HG03175 (cell line): ENCODE measurements around the gene CABLES1.
"Not testable (repeated sequence)": the region's sequence is repeated elsewhere in the genome, so short reads cannot be mapped to it uniquely, and the experiment has no call there.

ENCODE experiments used
- ATAC-seq: cut with Tn5 transposase; IDR thresholded peaks from one replicate; pipeline ENCODE4 v1.9.1; 2021; ENCODE audit warnings: mild to moderate bottlenecking, moderate library complexity; ENCODE audit not compliant: unreplicated experiment

Gene CABLES1, protein sequence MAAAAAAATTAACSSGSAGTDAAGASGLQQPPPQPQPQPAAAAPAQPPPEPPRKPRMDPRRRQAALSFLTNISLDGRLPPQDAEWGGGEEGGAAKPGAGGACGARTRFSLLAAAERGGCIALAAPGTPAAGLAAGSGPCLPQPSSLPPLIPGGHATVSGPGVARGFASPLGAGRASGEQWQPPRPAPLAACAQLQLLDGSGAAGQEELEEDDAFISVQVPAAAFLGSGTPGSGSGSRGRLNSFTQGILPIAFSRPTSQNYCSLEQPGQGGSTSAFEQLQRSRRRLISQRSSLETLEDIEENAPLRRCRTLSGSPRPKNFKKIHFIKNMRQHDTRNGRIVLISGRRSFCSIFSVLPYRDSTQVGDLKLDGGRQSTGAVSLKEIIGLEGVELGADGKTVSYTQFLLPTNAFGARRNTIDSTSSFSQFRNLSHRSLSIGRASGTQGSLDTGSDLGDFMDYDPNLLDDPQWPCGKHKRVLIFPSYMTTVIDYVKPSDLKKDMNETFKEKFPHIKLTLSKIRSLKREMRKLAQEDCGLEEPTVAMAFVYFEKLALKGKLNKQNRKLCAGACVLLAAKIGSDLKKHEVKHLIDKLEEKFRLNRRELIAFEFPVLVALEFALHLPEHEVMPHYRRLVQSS

DNA sequence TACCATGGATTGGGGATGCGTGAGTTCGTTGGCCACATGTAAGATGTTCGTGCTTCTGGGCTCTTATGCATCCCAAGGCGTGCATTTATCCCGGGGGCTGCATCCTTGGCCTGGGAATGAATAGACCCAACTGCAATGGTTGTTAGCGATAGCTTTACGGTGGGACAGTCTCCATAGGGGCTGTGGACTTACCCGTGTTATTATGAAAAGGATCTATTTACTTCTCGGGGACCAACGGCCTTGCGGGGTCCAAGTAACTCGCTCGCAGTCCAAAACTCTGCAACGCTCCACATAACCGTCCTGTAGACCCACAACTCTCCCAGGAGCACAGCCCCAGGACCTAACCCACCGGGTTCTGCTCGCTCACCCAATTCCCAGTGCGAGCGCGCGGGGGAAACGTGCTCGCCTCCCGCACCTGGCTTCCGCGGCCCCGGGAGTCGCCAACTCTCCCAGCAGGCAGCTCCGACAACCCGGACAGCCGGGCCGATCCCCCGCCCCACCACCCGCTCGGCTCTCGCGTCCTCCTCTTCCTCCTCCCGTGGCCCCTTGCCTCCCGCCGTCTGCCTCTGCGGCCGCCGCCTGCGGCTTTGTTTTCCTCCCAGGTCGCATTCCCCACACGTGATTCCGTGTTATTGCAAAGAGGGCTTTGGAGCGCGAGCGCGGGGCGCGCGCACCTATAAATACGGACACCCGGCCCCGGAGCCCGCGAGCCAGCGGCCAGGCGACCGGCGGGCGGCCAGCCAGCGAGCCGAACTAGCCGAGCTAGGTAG is at the start of gene CABLES1:
Gene CABLES1 (plus strand): TSS at position 706 of the 770 bp plus-strand sequence. CDS start 278 bp downstream, outside the sequence.
- peak; percentile 26 for ATAC-seq

DNA sequence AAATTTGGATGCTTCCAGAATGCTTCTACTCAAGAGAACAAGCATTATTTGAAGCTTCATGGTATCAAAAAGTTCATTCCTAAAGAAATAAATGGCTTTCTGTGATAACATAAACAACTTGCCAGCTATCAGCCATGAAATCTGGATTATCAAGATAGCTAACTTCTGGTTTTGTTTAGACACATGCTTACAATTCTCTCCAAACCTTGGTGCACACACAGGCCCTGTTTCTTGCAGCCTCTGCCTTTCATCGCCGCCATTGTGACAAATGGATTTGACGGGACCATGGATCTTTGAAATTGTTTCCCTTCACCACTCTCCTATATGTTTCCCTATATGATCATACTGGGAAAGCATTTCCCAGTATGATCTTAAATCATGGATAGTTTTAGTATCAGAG is 47.9 kb upstream of the CABLES1 start:
- ATAC-seq = no peak

DNA sequence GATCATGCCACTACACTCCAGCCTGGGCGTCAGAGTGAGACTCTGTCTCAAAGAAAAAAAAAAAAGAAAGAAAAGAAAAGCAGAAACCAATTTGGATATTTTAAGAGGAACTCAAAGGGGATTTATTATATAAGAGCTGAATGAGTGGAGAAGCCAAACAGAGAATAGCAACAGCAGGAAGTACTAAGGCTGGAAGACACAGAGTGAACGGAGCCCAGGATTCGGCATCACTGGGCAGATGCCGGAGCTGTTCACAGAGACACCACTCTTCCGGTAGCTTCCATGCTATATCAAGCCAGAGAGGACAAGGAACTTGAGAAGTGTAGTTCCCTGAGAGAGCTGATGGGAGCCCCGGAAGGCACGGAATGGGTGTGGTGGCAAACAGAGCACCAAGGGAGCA is 47.0 kb upstream of the CABLES1 start:
- no peak for ATAC-seq

DNA sequence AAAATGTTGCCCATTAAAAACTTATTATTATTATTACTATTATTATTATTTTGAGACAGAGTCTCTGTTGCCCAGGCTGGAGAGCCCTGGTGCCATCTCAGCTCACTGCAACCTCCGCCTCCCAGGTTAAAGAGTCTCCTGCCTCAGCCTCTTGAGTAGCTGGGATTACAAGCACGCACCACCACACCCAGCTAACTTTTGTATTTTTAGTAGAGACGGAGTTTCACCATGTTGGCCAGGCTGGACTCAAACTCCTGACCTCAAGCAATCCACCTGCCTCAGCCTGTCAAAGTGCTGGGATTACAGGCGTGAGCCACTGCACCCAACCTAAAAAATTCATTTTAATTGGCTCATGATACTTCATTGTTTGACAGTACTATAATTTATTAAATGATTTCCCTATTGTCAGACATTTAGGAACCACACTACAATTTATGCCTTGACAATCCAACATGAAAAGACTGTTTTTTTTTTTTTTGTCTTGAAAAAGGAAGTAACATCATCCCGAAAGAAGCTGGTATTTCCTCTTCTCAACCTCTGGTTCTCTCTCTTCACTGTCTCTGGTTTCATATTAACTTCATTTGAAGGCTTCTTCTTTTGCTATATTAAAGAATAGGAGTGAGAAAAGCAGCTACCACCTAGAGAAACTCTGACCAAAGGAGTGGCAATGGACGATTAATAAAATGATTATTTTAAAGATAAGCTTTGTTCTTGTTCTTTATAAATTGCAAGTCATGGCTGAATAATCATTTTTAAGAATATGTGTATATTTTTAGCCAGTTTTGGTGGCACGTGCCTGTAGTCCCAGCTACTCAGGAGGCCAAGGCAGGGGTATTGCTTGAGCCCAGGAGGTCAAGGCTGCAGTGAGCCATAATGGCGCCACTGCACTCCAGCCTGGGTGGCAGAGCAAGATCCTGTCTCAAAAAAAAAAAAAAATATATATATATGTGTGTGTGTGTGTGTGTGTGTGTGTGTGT is 44.0 kb upstream of the CABLES1 start:
- peak; percentile 81 for ATAC-seq

DNA sequence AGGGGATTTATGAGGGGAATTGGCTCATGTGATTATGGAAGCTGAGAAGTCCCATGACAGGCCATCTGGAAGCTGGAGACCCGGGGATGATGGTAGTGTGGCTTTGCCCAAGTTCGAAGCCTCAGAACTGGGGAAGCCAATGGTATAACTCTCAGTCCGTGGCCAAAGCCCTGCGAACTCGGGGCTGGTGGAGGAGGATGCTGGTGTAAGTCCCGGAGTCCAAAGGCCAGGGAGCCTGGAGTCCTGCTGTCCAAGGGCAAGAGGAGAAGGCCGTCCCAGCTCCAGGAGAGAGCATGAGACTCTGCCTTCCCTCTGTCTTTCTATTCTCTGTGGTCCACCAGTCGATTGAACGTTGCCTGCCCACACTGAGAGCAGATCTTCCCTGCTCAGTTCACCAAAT is 43.2 kb upstream of the CABLES1 start:
- ATAC-seq = no peak

DNA sequence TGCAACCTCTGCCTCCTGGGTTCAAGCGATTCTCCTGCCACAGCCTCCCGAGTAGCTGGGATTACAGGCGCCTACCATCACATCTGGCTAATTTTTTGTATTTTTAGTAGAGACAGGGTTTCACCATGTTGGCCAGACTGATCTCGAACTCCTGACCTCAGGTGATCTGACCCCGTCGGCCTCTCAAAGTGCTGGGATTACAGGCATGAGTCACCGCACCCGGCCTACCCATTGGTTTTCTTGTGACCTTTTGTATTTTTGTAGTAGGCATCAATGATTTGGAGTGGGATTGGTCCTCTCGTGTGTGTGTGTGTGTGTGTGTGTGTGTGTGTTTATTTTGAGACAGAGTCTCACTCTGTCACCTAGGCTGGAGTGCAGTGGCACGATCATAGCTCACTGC is 42.2 kb upstream of the CABLES1 start:
- ATAC-seq = not testable (repeated sequence)

DNA sequence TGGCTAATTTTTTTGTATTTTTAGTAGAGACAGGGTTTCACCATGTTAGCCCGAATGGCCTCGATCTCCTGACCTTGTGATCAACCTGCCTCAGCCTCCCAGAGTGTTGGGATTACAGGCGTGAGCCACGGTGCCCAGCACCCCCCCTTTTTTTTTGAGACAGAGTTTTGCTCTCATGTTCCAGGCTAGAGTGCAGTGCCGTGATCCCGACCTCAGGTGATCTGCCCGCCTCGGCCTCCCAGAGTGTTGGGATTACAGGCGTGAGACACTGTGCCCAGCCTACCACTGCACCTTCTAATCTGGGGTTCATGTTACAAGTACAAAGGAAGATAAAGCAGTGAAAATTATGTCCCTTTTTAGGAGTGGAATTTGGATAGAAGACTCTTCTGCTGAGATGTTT is 41.5 kb upstream of the CABLES1 start:
- no peak for ATAC-seq

DNA sequence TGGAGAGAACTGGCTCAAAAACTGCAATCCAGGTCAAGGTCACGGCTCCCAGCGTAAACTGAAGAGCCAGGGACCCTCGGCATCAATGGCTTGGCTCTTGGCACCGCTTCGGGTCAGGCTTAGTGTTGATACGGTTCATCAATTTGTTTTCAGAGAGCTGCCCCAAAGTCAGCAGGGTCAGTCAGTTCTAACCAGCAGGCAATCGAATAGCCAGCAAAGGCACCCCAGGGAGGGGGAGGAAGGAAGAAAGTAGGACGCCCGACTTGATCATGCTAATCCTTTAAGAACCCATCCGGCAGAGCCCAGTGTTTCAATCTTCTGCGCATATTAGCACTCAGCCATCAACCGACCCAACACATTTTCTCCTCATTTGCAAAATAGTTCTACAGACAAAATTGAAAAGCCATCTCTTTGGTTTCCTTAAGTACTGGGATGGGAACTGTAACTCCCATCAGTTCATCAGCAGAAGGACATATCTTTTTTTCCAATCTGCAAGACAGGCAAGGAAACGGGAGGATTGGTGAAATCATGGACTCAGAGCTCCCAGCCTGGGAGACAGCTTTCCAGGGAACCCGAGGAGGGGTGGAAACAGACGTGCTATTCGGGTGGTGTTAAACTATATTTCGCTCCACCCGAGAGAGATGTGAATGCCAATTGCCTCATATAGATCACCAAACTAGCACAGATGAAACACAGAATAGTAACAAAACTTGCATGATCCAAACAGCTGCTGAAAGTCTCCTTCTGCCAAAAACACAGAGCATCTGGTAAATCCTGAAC is 40.7 kb upstream of the CABLES1 start:
- ATAC-seq = no peak

DNA sequence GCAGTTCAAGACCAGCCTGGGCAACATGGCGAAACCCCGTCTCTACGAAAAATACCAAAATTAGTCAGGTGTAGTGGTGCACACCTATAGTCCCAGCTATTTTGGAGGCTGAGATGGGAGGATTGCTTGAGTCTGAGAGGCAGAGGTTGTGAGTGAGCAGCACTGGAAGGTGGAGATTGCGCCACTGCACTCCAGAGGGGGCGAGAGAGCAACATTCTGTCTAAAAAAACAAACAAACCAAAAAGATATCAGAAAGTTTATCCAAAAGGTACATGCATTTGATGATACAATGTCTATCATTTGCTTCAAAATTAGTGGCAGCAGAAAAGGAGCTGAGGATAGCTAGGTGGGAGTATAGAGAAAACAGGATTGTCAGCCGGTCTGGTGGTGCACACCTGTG is 39.8 kb upstream of the CABLES1 start:
- no peak for ATAC-seq

DNA sequence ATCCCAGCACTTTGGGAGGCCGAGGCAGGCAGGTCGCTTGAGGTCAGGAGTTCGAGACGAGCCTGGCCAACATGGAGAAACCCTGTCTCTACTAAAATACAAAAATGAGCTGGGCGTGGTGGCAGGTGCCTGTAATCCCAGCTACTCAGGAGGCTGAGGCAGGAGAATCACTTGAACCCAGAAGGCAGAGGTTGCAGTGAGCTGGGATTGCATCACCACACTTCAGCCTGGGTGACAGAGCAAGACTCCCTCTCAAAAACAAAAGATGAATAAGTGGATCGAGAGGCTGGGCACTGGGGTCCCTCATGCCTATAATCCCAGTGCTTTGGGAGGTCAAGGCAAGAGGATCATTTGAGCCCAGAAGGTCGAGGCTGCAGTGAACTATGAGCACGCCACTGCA is 38.3 kb upstream of the CABLES1 start:
- not testable (repeated sequence) for ATAC-seq

DNA sequence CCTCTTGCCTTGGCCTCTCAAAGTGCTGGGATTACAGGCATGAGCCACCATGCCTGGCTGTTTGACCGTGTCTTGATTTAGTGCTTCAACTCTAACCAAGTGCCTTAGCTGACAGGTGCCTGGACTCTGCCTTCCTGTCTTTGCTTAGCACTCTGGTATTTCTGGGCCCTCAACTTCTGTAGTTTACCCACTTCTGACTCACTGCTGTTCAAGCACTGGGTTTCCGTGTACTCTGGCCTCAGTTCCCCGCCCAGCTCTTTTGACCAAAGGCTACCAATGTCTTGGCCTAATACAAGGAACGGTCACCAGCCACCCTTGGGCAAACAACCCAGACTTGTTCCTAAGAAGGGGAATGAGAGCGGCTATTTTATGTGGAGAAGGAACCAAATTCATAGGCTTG is 35.7 kb upstream of the CABLES1 start:
- no peak for ATAC-seq

DNA sequence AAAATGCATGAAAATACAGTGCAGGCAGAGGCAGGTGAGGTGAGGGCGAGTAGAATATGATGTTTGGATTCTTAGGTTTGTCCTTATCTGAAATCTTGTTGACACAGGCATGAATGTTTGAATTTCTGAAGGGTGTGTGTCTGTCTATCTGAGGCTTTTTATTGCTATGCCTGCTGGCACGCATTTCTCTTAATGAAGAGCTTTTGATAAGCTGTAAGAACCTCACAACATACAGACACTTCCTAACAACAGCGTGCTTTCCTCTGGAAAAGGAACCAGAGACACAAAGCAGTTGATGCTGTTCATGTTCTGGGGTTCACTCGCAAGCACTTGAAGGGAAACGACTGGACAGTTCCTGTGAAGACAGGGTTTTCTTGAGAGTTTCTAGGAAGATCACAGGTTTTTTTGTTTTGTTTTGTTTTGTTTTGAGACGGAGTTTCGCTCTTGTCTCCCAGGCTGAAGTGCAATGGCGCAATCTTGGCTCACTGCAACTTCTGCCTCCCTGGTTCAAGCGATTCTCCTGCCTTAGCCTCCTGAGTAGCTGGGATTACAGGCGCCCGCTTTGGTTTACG is 33.3 kb upstream of the CABLES1 start:
- no peak for ATAC-seq

DNA sequence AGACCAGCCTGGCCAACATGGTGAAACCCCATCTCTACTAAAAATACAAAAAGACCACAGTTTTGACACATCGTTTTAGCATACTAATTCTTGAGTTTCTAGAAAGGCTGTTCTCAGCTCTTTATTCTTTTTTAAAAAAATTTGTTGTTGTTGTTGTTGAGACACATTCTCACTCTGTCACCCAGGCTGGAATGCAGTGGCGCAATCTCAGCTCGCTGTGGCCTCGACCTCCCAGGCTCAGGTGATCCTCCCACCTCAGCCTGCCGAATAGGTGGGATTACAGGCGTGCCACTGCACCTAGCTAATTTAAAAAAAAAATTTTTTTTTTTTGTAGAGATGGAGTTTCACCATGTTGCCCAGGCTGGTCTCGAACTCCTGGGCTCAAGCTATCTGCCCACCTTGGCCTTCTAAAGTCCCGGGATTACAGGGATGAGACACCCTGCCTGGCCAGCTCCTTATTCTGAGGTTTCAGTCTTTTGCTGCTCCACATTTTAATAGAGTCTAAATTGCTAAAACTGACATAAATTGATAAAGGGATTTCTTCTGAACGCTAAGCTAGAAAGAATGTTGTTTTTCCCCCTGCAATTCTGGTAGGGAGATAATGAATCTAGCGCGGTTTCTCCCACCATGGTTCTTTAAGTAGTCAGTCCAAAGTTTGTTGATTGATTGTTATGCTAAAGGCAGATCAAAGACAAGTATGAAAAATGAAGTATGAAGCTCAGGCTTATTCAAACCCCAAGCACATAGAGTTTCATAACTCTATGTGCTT is 32.6 kb upstream of the CABLES1 start:
- no peak for ATAC-seq

DNA sequence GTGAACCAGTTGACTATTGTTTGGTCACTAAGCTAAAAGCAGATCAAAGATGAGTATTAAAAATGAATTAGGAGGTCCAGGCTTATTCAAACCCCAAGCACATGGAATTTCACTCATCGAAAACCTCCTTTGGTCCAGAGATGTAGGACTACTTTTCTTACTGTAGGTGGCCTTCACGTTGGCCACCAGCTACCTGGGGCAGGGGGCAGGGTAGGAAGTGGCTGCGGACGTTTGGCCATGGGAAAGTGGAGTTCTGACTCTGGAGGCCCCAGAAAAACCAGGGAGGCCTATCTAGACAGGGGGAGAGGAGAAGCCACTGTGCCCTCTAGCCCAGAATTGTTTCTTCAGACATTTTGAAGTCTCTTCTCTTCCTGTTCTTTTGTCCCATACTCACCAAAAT is 31.8 kb upstream of the CABLES1 start:
- ATAC-seq = no peak

DNA sequence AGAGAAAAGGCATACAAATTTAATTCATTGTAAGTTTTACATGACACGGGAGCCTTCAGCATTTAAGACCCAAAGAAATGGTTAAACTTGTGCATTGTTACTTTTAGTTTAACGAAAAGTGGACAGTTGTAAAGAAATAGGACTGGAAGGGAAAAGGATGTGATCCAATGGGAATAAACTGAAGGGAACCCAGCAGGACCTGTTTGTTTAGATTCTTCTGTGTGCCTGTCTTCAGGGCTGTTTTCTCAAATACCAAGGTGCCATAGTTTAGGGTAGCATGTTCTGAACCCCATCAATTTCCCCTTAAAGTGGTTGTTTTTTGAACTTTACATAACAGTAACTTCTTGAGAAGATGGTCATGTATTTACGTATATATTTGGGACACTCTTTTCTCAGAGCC is 30.3 kb upstream of the CABLES1 start:
- ATAC-seq = no peak

DNA sequence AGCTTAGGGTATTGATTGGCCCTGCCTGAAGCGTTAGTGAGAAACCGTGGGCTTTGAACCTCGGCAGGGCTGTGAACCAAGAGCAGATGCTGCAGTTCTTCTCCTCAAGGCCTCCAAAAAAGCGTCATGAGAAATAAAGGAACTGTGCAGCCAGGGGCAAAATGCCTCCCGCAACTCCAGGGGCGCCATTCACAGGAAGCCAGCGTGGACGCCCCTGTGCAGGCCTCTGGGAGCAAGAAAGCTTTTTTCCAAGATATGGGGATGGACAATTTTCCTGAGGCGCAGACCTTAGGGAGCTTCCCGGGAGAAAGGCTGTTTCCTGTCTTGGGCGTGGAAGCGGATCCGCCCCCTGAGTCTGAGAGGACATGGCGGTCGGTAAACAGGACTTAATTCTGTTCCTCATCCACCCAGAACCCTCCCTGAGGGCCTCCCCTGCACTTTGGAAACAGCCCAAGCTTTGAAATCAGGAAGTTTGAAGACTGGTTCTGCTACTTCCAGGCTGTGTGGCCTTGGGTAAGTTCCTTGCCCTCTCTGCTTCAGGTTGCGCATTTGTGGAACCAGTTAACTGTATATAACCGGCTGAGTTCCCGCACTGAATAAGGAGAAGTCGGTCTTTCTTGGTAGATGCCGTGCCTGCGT is 29.6 kb upstream of the CABLES1 start:
- no peak for ATAC-seq

DNA sequence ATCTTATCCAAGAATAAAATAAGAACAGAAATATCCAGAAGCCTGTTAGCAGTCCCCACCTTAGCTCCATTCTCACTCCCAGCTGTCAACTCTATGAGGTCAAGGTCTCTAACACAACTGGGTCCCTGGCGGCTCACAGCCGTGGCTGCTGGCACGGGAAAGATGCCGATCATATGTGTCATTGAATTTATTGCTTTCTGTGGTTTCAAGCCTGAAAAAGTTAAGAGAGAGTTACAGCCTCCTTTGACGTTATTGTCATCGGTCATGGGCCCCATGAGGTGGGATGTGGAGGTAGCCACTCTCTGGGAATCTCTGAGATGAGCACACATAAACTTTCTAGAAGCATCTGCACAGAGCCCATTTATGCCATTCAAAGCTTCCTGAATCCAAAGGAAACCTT is 28.7 kb upstream of the CABLES1 start:
- ATAC-seq = no peak

DNA sequence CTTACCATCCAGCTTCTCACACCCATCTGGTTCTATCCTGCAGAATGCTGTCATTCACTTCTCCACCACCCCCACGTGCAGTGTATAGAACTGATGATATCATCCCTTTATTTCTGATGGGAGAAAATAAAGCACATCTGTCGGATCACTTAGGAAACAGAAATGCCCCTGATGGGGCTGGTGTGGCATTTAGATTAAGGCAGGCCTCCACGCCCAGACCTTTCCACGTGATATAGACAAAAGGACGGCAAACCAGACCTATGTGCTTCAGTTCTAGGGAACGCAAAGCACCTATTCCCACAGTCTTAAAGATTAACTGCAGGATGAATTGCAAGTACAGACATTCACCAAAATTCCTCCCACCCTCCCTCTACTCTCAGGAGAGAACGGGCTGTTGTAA is 27.6 kb upstream of the CABLES1 start:
- no peak for ATAC-seq
